SU-DHL-6 (cell line): ENCODE data around the gene KRTAP8-1.

Experiments
- CTCF ChIP-seq: fragments of 200-600 bp; sonication (generic); IDR thresholded peaks from one replicate; pipeline ENCODE4 v1.5.1; 2017; ENCODE audit warnings: antibody characterized with exemption, mild to moderate bottlenecking, low read length, moderate library complexity; ENCODE audit not compliant: insufficient read depth, poor library complexity, severe bottlenecking
- EZH2phosphoT487 ChIP-seq: fragments of 200-600 bp; sonication (generic), shearing (Covaris generic); conservative IDR thresholded peaks from 2 replicates; pipeline ENCODE4 v1.6.1; 2018; ENCODE audit warnings: mild to moderate bottlenecking, antibody characterized with exemption, low read length, moderate library complexity, mixed read lengths

- TF ChIP-seq CTCF, result no peak
- TF ChIP-seq EZH2phosphoT487, result no peak
Observed at GRCh38 chr21:30793581-30794314, 19.3 kb downstream of the KRTAP8-1 start.
